Caco-2 (cell line): ENCODE measurements around the gene PTAFR. TPM values are rescaled to one million over a fixed set of nuclear protein-coding genes. Genes with fewer than 3 reads are reported as not detected.

Source experiments
- BruUV-seq: library from RNA; stranded (reverse); fragments of 400-500 nt; replicated peaks from 2 replicates; lab custom pipeline; 2021; lab: Mats Ljungman, UMichigan
- CTCF ChIA-PET: fragments of 300-600 bp; sonication (Branson Sonifier 250); formaldehyde crosslinking; loops from one replicate; lab custom pipeline; 2022; ENCODE audit warnings: antibody characterized with exemption; lab: Charles Lee
- POLR2A ChIA-PET: fragments of 300-600 bp; sonication (Branson Sonifier 250); formaldehyde crosslinking; loops from one replicate; lab custom pipeline; 2022; ENCODE audit warnings: antibody characterized with exemption; lab: Charles Lee
- DNase-seq, 2 experiments: peaks; one replicate each; pipeline versions ENCODE4 v3.0.0 to v3.0.0-alpha.2; 2020 to 2022
- H3K27me3 ChIP-seq: replicated peaks from 2 replicates; pipeline ENCODE4 v1.6.0; 2011; ENCODE audit warnings: low read length; ENCODE audit not compliant: control insufficient read depth, insufficient read depth
- H3K36me3 ChIP-seq: 2 replicates; pipeline ENCODE4 v1.5.1; 2011; ENCODE audit warnings: low read length; ENCODE audit not compliant: control insufficient read depth, insufficient read depth
- H3K4me1 ChIP-seq: fragments of 250-450 bp; sonication (Bioruptor Pico); 2 replicates; pipeline ENCODE4 v1.5.1; 2020; ENCODE audit warnings: mild to moderate bottlenecking
- H3K4me3 ChIP-seq: 2 replicates; pipeline ENCODE4 v1.5.1; 2011; ENCODE audit warnings: low read depth, mild to moderate bottlenecking, control low read depth, low read length
- H3K9me3 ChIP-seq: fragments of 250-450 bp; sonication (Bioruptor Pico); 2 replicates; pipeline ENCODE4 v1.5.1; 2020; ENCODE audit warnings: mild to moderate bottlenecking, moderate library complexity
- H3K27ac Mint-ChIP-seq: one replicate; pipeline ENCODE4 v1.8.0; 2022; ENCODE audit warnings: mixed read lengths; ENCODE audit not compliant: unreplicated experiment
- H3K27me3 Mint-ChIP-seq: one replicate; pipeline ENCODE4 v1.8.0; 2022; ENCODE audit warnings: mixed read lengths; ENCODE audit not compliant: insufficient read depth, unreplicated experiment
- H3K36me3 Mint-ChIP-seq: one replicate; pipeline ENCODE4 v1.8.0; 2022; ENCODE audit warnings: mild to moderate bottlenecking, mixed read lengths; ENCODE audit not compliant: insufficient read depth, unreplicated experiment
- H3K4me1 Mint-ChIP-seq: one replicate; pipeline ENCODE4 v1.8.0; 2022; ENCODE audit warnings: low read depth, mixed read lengths; ENCODE audit not compliant: unreplicated experiment
- H3K4me3 Mint-ChIP-seq: one replicate; pipeline ENCODE4 v1.8.0; 2022; ENCODE audit warnings: mild to moderate bottlenecking, moderate library complexity, mixed read lengths; ENCODE audit not compliant: unreplicated experiment
- H3K9me3 Mint-ChIP-seq: one replicate; pipeline ENCODE4 v1.8.0; 2022; ENCODE audit warnings: mixed read lengths; ENCODE audit not compliant: unreplicated experiment
- CTCF ChIP-seq, 2 experiments: fragments of 200-600 bp in 1 of 2; IDR thresholded peaks; 1 replicate in 1 of 2; 2 replicates in 1 of 2; pipeline versions ENCODE4 v1.5.1 to v1.8.0; 2011 to 2022; ENCODE audit warnings: antibody characterized with exemption in 1 of 2, control low read depth in 1 of 2, inconsistent platforms in 1 of 2, low read depth in 1 of 2, low read length in 1 of 2, mild to moderate bottlenecking in 1 of 2, moderate library complexity in 1 of 2; ENCODE audit not compliant: insufficient read depth in 1 of 2, severe bottlenecking in 1 of 2, unreplicated experiment in 1 of 2
- intact Hi-C: fragments of 100-400 bp; cut with micrococcal nuclease; formaldehyde crosslinking; loops from one replicate; pipeline ENCODE4 v1.10.0; 2022; ENCODE audit not compliant: unreplicated experiment
- total RNA-seq: library from RNA; stranded (reverse); gene quantifications from 2 replicates; pipeline ENCODE4 v1.2.3, GENCODE V29; 2022

PTAFR gene
- total RNA-seq, 1 experiment from 2014 or later: 0.32 TPM

DNA sequence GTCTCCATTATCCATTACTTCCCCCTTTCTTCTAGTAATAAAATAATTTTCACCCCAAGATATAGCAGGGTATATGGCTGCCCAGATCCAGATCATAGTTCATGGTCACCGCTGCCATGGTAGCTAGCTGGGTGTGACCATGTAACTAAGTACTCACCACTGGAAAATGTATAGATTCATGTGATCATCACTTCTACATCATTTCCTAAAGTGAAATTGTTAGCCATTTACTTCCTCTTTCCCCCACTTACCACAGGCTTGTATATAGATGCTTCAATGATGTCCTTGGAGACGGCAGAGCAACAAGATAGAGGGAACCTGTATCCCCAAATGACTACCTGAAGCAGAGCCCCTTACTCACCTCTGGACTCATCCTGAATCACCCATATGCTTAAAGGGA is 65.3 kb downstream of the PTAFR start:
- Mint-ChIP-seq H3K36me3 (no peaks in the 10 kb centered on the region), H3K27ac (no peak overlapping the region)
- TF ChIP-seq CTCF (IDR thresholded peaks at IDR 0.05; ENCODE audit: insufficient read depth in 1 of 2, low read depth in 1 of 2, low read length in 1 of 2, severe bottlenecking in 1 of 2, unreplicated experiment in 1 of 2): no peak

DNA sequence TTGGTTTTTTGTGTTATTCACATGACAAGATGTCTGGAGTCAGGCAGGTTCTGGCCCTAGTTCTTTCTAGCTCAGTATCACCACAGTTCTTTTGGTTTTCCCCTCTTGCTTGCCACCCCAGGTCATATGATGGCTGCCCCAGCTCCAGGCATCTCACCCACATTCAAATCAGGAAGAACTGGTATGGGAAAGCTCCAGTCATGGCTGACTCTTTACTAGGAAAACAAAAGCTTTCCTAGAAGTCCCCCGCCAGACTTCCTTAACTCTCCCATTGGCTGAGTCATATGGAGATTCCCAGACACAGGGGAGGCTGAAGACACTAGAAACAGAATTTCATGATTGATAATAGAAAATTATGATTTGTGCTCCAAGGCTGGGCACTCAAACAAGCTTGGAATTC is 65.9 kb downstream of the PTAFR start:
- Mint-ChIP-seq H3K4me1 (no peaks in the 10 kb centered on the region), H3K36me3 (no peaks in the 10 kb centered on the region), H3K27ac (no peak overlapping the region), H3K27me3 (no peaks in the 10 kb centered on the region), H3K4me3 (no peak overlapping the region), H3K9me3 (no peaks in the 10 kb centered on the region)
- no TSS peak for BruUV-seq
- H3K27me3 ChIP-seq: no peaks in the 10 kb centered on the region
- POLR2A ChIA-PET: no interaction called here
- no peaks in the 10 kb centered on the region for H3K36me3 ChIP-seq
- CTCF ChIA-PET: no interaction called here
- H3K4me3 ChIP-seq: no peak overlapping the region
- no peak for DNase-seq
- H3K9me3 ChIP-seq: no peaks in the 10 kb centered on the region
- intact Hi-C loops: no loop called here
- H3K4me1 ChIP-seq: no peaks in the 10 kb centered on the region
- no peak for TF ChIP-seq CTCF (IDR thresholded peaks at IDR 0.05; ENCODE audit: insufficient read depth in 1 of 2, low read depth in 1 of 2, low read length in 1 of 2, severe bottlenecking in 1 of 2, unreplicated experiment in 1 of 2)

More for the DNA sequence above, 65.3 kb downstream of the PTAFR start:
- ChIA-PET CTCF (no interaction called here), POLR2A (no interaction called here)
- no TSS peak for BruUV-seq
- H3K9me3 Mint-ChIP-seq: no peaks in the 10 kb centered on the region
- Histone ChIP-seq H3K36me3 (no peaks in the 10 kb centered on the region), H3K4me1 (no peaks in the 10 kb centered on the region), H3K9me3 (no peaks in the 10 kb centered on the region), H3K4me3 (no peak overlapping the region), H3K27me3 (no peaks in the 10 kb centered on the region)
- H3K4me1 Mint-ChIP-seq: no peaks in the 10 kb centered on the region
- DNase-seq: no peak
- no peaks in the 10 kb centered on the region for H3K27me3 Mint-ChIP-seq
- H3K4me3 Mint-ChIP-seq: no peak overlapping the region
- intact Hi-C loops: no loop called here

DNA sequence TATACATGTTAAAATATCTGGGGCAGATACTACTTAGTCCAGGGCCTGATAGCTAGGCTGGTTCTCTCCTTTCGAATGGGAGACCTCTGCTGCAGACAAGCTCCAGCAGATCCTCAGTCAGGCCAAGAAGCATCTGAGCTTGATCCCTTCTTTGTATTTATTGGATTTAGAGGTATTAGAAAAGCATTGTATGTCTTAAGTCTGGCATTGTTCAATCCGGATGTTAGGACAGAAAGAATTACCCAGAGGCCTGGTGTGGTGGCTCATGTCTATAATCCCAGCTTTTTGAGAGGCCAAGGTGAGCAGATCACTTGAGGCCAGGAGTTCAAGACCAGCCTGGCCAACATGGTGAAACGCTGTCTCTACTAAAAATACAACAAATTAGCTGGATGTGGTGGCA is 66.9 kb downstream of the PTAFR start:
- H3K9me3 ChIP-seq: no peaks in the 10 kb centered on the region
- TF ChIP-seq CTCF (IDR thresholded peaks at IDR 0.05; ENCODE audit: insufficient read depth in 1 of 2, low read depth in 1 of 2, low read length in 1 of 2, severe bottlenecking in 1 of 2, unreplicated experiment in 1 of 2): no peak
- no peak overlapping the region for H3K4me3 ChIP-seq
- Mint-ChIP-seq H3K4me1 (no peaks in the 10 kb centered on the region), H3K27ac (no peak overlapping the region), H3K36me3 (no peaks in the 10 kb centered on the region), H3K9me3 (no peaks in the 10 kb centered on the region), H3K27me3 (no peaks in the 10 kb centered on the region), H3K4me3 (no peak overlapping the region)
- no TSS peak for BruUV-seq
- no peaks in the 10 kb centered on the region for H3K36me3 ChIP-seq
- DNase-seq: no peak
- H3K27me3 ChIP-seq: no peaks in the 10 kb centered on the region
- ChIA-PET POLR2A (interaction anchor here (0.6 kb wide), 1 partner anchor 534 kb away, joined by 6 read pairs; the partner anchor contains the start of gene TAF12), CTCF (interaction anchor here (0.6 kb wide), 1 partner anchor 165 kb away, joined by 3 read pairs; no protein-coding TSS in a partner anchor)
- H3K4me1 ChIP-seq: no peaks in the 10 kb centered on the region
- intact Hi-C loops: no loop called here
